Vagina (tissue), 2 donors: ENCODE results near the gene TMEM266. TPM values are rescaled to one million over a fixed set of nuclear protein-coding genes. Genes with fewer than 3 reads are reported as not detected.
A peak's percentile ranks its signal among the peaks of the same experiment; 100 is the strongest.

ENCODE experiments used
- DNase-seq, 2 donors: peaks; one replicate each; pipeline ENCODE4 v3.0.0-alpha.2; 2017; ENCODE audit errors: extremely low spot score in 2 of 2
- H3K27ac ChIP-seq: fragments of 200-600 bp; sonication (generic); one replicate; pipeline ENCODE4 v1.5.1; 2019
- H3K27me3 ChIP-seq: fragments of 200-600 bp; sonication (generic); one replicate; pipeline ENCODE4 v1.5.1; 2019
- H3K36me3 ChIP-seq, 2 donors: fragments of 200-600 bp; sonication (generic); one replicate each; pipeline ENCODE4 v1.5.1; 2017 to 2019
- H3K4me1 ChIP-seq: fragments of 200-600 bp; sonication (generic); one replicate; pipeline ENCODE4 v1.5.1; 2019
- H3K4me3 ChIP-seq, 2 donors: fragments of 200-600 bp; sonication (generic); 1 replicate in 1 of 2; 2 replicates in 1 of 2; pipeline ENCODE4 v1.5.1; 2016 to 2019
- H3K9me3 ChIP-seq: fragments of 200-600 bp; sonication (generic); one replicate; pipeline ENCODE4 v1.5.1; 2019
- POLR2A ChIP-seq, 2 donors: fragments of 450-650 bp; IDR thresholded peaks; one replicate each; pipeline ENCODE4 v1.6.1; 2017; ENCODE audit warnings: antibody characterized with exemption in 2 of 2, mild to moderate bottlenecking in 2 of 2, moderate library complexity in 2 of 2
- POLR2AphosphoS5 ChIP-seq, 2 donors: sonication (generic); formaldehyde crosslinking; IDR thresholded peaks; one replicate each; pipeline ENCODE4 v1.9.0; 2017; ENCODE audit warnings: antibody characterized with exemption in 2 of 2, mild to moderate bottlenecking in 2 of 2, low read depth in 1 of 2; ENCODE audit not compliant: insufficient read depth in 1 of 2
- intact Hi-C: fragments of 100-400 bp; cut with DNase I; formaldehyde crosslinking; loops from one replicate; pipeline ENCODE4 v1.15.1; 2023
- total RNA-seq: library from RNA; depleted of rRNA; stranded (reverse); fragments of >200 nt; gene quantifications from one replicate; pipeline ENCODE4 v1.2.3, GENCODE V29; 2016
- TF ChIP-seq, protein P1 (sequence below), 3 experiments: fragments of 450-650 bp in 2 of 3; fragments of 200-600 bp in 1 of 3; sonication (generic) in 1 of 3; IDR thresholded peaks; one replicate each; pipeline ENCODE4 v1.5.1; 2017 to 2019; ENCODE audit warnings: antibody characterized with exemption in 3 of 3, mild to moderate bottlenecking in 2 of 3, moderate library complexity in 2 of 3

TMEM266 gene
- total RNA-seq, 1 donor from 2014 or later, result not detected

DNA sequence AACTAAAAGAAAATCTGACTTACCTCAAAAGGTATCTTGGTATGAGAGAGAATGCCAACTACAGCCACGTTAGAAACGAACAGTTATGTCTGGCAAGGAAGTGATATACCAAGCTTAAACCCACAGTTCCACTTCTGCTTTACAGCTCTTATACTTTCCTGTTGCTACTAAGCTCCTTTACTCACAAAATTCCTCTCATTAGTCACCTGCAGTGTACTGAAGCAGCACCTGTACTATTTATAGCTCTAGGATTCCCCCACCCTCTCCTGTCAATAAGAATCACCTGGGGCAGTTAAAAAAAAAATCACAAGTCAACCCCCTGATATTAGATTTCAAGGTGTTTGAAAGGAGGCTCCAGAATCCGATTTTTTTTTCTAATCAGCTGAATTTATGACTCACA is 2.9 kb upstream of the TMEM266 start:
- Histone ChIP-seq H3K27me3 (no peaks in the 10 kb centered on the region), H3K27ac (no peak overlapping the region), H3K36me3 (no peaks in the 10 kb centered on the region), H3K9me3 (no peaks in the 10 kb centered on the region), H3K4me1 (peaks cover 17% of the 10 kb centered on the region), H3K4me3 (no peak overlapping the region)
- DNase-seq, result no peak
- intact Hi-C loops, result no loop called here
- TF ChIP-seq POLR2A (IDR thresholded peaks at IDR 0.05), result no peak
- TF ChIP-seq POLR2AphosphoS5 (IDR thresholded peaks at IDR 0.05; ENCODE audit: insufficient read depth in 1 of 2, low read depth in 1 of 2), result no peak
- TF ChIP-seq, protein P1, sequence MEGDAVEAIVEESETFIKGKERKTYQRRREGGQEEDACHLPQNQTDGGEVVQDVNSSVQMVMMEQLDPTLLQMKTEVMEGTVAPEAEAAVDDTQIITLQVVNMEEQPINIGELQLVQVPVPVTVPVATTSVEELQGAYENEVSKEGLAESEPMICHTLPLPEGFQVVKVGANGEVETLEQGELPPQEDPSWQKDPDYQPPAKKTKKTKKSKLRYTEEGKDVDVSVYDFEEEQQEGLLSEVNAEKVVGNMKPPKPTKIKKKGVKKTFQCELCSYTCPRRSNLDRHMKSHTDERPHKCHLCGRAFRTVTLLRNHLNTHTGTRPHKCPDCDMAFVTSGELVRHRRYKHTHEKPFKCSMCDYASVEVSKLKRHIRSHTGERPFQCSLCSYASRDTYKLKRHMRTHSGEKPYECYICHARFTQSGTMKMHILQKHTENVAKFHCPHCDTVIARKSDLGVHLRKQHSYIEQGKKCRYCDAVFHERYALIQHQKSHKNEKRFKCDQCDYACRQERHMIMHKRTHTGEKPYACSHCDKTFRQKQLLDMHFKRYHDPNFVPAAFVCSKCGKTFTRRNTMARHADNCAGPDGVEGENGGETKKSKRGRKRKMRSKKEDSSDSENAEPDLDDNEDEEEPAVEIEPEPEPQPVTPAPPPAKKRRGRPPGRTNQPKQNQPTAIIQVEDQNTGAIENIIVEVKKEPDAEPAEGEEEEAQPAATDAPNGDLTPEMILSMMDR (IDR thresholded peaks at IDR 0.05), result no peak

DNA sequence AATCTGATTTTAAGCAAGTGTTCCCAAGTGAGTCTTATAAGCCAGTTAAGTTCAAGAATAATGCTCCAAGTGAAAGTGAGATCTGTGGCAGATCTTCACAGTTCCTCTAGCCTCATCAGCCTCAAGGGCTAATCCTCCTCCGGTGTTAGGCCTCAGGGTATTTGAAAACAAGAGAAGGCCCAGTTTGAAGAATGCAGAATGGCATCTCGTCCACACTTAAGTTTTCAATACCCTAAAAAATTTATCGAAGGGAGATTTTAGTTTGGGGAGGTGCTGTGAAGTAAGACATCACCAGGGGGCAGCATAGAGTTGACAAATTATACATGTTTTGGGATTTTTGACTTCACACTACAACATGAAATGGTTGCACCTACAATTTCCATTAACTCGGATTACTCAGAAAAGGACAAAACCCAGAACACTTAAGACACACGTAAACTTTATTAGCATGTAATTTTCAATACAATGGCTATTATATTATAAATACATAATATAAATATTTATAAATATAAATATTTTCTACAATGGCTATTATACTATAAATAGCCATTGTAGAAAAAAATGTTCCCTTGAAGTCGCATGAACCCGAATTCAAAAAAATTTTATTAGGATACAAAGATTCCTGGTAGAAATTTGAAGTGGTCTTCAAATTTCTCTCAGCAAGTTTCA is 2.3 kb upstream of the TMEM266 start:
- no peak overlapping the region for H3K4me3 ChIP-seq
- intact Hi-C loops, result no loop called here
- H3K27me3 ChIP-seq, result no peaks in the 10 kb centered on the region

DNA sequence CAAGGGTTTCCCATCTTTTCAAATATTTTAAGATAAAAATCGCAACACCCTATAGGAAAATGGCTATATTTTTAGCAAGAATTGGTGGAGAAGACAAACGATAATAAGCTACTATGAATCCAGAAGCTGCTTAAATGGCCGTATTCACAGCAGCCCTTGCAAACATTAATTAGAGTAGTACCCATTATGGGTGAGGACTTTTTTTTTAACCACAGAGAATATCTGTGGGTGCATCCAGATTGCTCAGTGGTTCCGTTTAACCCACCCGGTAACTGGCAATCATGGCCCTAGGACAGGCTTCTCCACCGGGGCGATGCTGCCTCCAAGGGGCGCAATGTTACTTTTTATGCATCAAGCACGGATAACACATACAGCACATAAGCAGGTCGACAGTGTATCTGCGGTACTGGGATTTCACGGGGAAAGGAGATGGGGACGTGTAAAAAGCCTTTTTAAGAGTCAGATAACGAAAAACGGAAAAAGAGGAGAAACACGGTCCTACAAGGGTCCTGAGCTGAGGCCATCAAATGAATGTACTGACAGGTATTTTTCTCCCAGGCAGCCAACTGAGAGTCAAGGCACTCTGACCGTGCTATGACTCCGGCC is 968 bp upstream of the TMEM266 start:
- no peaks in the 10 kb centered on the region for H3K36me3 ChIP-seq
- no peaks in the 10 kb centered on the region for H3K9me3 ChIP-seq
- intact Hi-C loops, result no loop called here
- DNase-seq, result no peak
- TF ChIP-seq POLR2AphosphoS5 (IDR thresholded peaks at IDR 0.05; ENCODE audit: insufficient read depth in 1 of 2, low read depth in 1 of 2) (no peak), POLR2A (IDR thresholded peaks at IDR 0.05) (no peak)
- TF ChIP-seq, protein P1 (IDR thresholded peaks at IDR 0.05), result no peak
- H3K4me3 ChIP-seq, result peak overlapping the region; percentile 54 to 60
- H3K27ac ChIP-seq, result no peak overlapping the region
- peaks cover 17% of the 10 kb centered on the region for H3K4me1 ChIP-seq
- H3K27me3 ChIP-seq, result no peaks in the 10 kb centered on the region

More for the DNA sequence above, 2.3 kb upstream of the TMEM266 start:
- Histone ChIP-seq H3K36me3 (no peaks in the 10 kb centered on the region), H3K9me3 (no peaks in the 10 kb centered on the region), H3K27ac (no peak overlapping the region), H3K4me1 (peaks cover 17% of the 10 kb centered on the region)
- no peak for DNase-seq
- TF ChIP-seq, protein P1 (IDR thresholded peaks at IDR 0.05), result peak; percentile 25 to 69 (median 56)
- TF ChIP-seq POLR2A (IDR thresholded peaks at IDR 0.05), result no peak

DNA sequence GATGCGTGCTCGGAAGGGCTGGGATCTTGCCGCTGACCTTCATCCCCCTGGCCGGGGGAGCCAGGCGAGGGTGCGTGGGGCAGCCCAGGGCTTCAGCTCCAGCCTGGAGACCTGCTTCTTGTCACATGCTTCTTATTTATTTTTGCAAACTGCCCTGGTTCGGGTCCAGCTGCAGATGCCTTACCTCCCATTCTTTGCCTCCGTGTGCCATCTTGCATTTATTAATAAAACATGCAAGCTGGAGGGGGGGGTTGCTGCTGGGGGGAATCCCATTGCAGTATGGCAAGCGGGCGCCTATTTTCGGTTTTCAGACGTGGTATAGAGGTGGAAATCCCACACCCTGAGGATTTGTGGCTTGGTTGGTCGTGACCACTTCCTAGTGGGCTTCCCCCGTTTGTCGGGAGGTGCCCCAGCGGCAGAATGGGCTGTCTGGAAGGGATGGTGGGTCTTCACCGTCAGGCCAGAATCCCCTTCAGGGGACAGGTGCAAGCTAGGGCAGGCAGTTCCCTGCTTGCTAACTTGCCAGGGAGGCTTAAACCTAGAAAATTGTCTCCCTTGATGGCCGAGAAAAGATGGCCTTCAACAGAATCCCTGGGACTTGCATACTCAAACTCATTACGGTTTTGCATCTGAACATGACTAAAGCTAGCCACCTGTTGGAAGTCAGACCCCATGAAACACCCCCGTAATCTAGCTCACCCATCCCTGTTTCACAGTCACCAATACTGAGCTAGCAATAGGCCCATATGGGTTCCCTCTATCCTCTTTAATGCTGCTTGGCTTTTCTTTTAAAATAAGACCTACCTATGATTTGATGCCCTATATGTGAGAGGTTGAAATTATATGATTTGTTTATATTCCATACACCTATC is 569 bp downstream of the TMEM266 start:
- no peaks in the 10 kb centered on the region for H3K36me3 ChIP-seq
- peaks cover 17% of the 10 kb centered on the region for H3K4me1 ChIP-seq
- no peak overlapping the region for H3K27ac ChIP-seq
- H3K4me3 ChIP-seq, result peak overlapping the region; percentile 54 to 60
- intact Hi-C loops, result no loop called here
- DNase-seq, result no peak
- H3K27me3 ChIP-seq, result no peaks in the 10 kb centered on the region
- H3K9me3 ChIP-seq, result no peaks in the 10 kb centered on the region
- no peak for TF ChIP-seq POLR2AphosphoS5 (IDR thresholded peaks at IDR 0.05; ENCODE audit: insufficient read depth in 1 of 2, low read depth in 1 of 2)
- TF ChIP-seq, protein P1 (IDR thresholded peaks at IDR 0.05), result no peak
- TF ChIP-seq POLR2A (IDR thresholded peaks at IDR 0.05), result no peak
